NCI-H1417 (cell line): ENCODE data around the gene BAIAP3.
"Not testable (repeated sequence)": the region's sequence is repeated elsewhere in the genome, so short reads cannot be mapped to it uniquely, and the experiment has no call there.

Experiments used
- DNase-seq, 3 experiments: peaks; one replicate each; lab custom pipeline; 2025; lab: John Stamatoyannopoulos, UW

The BAIAP3 gene

DNA sequence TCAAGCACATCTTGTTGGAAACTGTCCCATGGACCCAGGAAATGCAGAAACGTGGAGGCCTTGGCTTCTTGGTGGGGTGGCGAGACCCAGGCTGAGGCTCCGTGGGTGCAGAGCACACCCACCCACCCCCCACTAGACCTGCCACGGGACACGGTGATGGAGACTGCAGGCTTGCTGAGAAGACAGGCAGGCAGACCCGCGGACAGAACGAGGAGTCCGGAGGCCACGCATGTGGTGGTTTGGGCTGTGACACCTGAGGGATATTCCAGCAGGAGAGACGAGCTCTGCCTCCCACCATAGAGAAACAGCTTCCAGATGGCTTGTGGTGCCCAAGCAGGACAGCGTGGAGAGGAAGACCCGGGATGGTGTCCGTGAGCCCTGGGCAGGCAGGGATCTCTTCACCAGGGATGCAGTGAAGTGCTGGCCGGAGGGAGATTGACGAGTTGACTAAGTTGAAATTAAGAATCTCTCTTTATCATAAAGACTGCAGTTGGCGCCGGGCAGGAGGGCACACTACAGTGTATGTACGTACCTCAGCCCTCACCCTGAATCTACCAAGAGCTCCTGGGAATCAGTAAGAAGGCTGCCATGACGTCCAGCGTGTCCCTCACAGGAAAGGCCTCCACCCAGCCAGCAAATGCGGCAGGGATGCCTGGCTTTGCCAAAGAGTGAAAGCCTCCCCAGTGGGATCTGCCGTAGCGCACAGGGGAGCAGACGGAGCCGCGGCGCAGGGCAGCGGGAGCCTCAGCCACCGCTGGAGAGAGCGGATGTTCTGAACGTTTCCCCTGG, 15.8 kb upstream of the BAIAP3 start:
- DNase-seq, result no peak

DNA sequence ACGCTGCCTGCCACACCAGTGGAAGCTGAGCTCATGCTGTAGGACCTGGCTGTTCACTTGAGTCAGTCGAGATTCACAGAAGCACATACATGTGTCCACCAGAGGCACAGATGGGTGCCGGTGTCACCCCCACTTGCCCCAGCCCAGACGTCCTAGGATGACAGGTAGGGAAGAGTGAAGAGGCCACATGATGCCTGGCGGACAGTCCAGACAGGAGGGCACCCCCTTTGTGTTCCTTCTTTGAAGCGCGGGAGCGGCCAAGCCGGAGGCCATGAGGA, 15.2 kb upstream of the BAIAP3 start:
- DNase-seq, result no peak

DNA sequence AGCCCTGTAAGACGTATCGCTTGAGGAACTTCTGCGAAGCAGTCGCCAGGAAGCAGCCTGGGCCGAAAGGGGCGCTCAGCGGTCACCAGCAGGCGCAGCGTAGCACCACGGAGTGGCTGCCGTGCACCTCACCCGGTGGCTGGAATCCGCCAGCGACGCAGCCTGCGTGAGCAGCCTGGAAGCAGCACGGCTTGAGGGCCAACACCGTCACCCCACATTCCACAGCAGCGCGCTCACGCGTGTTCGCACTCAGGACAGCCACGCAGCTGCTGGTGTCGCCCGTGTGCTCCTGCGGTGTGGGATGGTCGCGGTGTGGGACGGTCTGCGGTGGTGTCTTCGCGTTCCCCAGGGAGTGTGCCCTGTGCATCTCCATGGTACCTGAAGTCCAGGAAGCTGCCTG, 14.4 kb upstream of the BAIAP3 start:
- DNase-seq, result no peak

DNA sequence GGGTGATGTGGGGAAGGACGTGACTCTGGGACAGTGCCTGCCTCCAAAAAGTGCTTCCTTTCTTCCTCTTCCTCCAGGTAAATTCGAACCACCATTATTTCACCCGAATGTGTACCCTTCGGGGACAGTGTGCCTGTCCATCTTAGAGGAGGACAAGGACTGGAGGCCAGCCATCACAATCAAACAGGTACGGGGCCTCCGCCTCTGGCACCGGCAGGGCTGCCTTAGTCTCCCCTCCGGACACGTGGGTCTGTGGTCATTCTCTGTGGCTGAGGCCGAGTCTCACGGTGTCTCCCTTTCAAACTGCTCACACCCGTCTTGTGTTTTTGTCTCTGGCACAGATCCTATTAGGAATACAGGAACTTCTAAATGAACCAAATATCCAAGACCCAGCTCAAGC, 13.3 kb upstream of the BAIAP3 start:
- DNase-seq, result no peak

DNA sequence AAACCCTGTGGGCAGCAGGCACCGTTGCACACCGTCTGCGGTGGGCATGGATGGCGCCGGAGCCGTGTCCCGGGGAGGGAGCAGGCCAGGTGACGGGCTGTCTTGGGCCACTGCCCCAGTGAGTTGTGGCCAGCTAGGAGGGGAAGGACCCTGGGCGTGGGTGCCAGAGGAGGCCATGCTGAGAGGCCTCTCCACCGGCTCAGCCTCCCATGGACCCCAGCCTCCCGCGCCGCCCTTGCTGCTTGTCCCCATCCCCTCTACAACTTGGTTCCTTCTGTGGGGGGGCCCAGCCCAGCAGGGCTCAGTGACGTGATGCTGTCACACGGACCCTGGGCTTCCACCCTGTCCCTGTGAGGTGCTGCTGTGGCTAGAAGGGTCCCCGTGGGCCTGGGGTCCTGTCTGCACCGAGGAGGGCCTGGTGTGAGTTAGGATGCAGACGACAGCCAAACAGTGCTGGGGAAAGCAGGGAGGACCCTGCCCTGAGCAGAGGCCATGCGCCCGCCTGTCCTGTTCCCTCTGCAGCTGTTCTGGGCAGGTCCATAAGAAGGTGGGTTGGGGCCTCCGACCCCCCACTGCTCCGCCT, 12.7 kb upstream of the BAIAP3 start:
- DNase-seq, result no peak

DNA sequence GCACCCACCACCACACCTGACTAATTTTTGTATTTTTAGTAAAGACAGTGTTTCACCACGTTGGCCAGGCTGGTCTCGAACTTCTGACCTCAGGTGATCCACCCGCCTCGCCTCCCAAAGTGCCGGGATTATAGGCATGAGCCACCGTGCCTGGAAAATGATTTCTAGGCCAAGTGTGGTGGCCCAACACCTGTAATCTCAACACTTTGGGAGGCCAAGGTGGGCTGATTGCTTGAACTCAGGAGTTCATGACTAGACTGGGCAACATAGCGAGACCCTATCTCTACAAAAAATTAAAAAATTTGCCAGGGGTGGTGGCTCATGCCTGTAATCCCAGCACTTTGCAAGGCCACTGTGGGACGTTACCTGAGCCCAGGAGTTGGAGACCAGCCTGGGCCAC, 11.0 kb upstream of the BAIAP3 start:
- DNase-seq, result no peak

DNA sequence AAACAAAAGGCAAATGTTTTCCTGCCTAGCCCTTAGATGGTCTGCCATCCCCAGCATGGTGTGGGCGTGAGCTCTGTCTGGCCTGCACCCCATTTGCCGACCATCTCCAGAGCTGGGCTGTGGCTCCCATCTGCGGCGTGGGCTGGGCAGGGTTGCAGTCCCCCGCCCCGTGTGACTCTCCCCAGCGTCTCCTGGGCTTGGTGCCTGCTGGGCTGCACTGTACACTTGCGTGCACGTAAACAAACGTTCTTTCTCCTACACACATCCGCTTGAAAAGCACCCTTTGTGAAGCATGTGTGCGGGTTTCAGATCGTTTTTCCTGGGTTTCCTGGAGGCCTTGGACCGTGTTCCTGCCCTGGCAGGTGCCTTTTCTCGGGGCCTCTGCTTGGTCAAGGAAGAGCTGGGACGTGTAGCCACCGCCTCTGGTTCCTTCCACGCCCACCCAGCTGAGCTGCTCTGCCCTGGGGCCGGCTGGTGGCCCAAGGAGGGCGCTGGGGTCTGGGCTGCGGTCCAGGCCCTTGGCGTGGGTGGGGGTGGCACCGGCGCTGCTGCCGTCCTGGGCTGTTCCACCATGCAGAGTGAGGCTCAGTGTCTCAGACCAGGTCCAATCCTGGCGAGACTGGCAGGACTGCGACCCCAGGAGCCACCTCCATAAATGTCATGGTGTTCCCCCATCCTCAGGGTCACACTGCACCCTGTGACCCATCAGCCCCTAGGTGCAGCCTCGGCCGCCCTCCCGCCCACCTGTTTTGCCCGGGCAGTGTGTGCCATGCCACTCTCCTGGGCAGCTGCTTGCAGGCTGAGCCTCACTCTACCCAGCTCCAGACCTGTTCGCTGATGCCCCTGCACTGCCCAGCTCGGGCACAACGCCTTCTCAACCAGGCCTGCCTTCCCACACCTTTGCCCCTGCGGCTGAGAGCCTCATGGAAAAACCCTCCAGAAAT, 9.9 kb upstream of the BAIAP3 start:
- no peak for DNase-seq

DNA sequence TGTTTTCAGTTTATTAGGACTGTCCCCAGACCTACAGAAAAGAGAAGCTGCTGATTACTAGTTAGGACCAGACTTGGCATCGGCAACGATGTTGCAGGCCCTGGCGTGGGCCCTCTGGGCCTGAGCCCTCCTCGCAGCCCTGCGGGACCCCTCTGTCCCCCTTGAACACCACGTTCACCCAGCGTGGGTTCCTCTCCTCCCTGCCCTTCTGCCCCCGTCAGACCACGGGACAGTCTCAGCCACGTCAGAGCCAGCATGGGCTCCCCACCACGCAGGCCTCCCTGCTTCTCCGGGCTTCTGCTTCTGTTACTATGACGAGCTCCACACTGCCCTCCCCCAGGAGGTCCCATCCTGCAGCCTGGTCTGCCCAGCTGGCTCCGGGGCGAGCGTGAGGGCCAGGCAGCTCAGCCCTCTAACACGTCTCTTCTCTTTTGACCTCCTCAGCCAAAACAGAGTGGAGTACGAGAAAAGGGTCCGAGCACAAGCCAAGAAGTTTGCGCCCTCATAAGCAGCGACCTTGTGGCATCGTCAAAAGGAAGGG, 9.1 kb upstream of the BAIAP3 start:
- DNase-seq, result no peak

DNA sequence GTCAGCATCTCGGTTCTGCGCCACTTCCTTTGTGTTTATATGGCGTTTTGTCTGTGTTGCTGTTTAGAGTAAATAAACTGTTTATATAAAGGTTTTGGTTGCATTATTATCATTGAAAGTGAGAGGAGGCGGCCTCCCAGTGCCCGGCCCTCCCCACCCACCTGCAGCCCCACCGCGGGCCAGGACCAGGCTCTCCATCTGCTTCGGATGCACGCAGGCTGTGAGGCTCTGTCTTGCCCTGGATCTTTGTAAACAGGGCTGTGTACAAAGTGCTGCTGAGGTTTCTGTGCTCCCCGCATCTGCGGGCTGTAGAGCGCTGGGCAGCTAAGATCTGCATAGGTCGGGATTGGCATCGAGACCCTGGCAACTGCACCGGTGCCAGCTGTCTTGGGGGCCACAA, 8.2 kb upstream of the BAIAP3 start:
- no peak for DNase-seq

DNA sequence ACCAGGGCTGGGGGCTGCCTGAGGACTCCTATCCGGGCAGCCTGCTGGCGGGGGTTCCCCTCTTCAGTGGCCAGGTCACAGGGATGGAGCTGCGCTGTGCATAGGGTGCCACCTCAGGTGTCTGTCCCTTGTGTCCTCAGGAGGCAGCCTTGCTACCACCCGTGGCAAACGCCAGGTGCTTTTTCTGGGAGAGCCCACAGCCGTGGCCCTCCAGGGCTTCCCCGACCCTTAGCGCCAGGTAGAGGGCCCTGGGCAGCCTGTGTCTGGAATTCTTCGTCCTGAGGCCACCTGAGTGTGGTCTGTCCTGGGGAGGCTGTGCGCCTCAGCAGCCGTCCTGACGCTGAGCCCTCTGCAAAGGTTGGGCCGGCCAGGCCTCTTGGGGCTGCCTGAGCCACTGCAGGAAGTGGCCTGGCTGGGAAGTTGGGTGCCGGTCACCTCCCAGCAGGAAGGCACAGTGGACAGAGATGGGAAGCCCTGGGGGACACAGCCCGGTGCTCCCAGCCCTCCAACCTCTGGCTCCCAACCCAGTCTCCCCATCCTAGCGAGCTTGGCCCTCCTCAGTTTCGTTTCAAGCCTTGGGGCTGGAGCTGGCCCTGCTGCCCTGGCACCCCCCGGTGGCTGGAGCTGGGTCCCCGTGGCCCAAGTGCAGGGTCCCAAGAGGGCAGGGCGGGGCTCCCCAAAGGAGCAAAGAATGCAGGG, 7.6 kb upstream of the BAIAP3 start:
- no peak for DNase-seq

DNA sequence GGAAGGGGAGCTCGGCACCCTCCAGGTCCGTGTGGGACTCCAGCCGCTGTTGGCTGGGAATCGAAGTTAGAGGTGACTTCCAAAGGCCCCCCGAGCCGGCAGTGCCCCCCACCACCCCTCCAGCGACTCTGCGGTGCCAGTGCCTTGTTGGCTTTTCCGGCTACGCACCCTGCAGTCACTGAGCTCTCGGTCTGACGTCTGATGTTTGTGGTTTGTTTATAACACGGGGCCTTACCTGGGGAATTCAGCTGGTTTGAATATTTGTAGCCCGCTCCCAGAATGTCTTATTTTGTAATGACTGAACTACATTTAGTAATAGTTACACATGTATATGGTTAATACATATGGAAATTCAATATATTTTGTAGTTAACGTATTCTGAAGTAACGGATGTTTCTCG, 7.1 kb upstream of the BAIAP3 start:
- no peak for DNase-seq

DNA sequence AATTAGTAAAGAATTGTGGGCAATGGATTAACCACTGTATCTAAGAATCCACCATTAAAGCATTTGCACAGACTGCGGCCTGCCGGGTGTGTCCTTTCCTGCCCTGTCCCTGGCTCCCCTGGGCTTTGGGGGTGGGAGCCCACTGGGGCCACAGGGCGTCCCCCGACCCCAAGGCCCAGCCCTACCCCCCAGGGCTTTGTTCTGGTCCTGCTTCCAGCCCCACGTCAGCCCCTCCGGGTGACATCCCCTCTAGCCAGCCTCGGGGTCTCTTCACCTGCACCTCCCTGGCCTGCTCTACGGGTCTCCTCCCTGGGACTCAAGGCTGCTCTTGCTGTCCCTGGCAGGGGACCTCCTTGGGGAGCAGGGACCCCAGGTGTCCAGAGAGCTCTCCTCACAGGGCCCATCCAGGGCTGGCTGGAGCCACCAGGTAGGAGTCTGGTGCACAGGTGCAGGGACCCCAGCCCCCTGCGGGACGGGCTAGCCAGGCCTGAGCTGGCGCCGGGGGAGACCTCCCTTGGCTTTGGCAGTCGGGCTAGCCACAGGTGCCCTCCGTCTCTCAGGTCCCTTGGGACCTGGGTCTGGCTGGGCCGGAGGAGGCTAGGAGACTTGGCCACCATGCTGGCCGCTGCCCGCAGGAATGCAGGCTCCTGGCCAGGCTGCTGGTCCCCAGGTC, 6.4 kb upstream of the BAIAP3 start:
- no peak for DNase-seq

DNA sequence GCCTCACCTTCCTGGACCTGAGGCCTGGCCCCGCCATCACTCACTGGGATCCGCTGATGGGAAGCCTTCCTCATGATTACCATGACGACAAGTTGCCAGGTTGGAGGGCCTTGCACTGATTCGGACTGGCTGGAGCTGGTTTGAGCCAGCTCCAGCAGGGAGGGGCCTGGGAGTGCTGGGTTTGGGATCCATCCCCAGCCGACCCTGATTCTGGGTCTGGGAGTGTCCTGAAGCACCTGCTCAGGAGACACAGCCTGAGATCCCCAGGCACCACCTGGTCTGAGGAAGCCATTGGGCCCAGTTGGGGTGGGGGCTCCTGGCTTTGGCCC, 5.9 kb upstream of the BAIAP3 start:
- DNase-seq, result peak in 1 of 3 experiments; percentile 59

DNA sequence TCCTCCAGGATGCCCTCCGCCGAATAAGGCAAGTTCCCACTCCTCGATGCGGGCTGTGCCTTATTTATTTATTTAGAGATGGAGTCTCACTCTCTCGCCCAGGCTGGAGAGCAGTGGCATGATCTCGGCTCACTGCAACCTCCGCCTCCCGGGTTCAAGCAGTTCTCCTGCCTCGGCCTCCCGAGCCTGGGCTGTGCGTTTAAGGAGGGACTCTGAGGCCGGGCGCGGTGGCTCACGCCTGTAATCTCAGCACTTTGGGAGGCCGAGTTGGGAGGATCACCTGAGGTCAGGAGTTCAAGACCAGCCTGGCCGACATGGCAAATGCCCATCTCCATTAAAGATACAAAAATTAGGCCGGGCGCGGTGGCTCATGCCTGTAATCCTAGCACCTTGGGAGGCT, 5.3 kb upstream of the BAIAP3 start:
- DNase-seq, result not testable (repeated sequence)

DNA sequence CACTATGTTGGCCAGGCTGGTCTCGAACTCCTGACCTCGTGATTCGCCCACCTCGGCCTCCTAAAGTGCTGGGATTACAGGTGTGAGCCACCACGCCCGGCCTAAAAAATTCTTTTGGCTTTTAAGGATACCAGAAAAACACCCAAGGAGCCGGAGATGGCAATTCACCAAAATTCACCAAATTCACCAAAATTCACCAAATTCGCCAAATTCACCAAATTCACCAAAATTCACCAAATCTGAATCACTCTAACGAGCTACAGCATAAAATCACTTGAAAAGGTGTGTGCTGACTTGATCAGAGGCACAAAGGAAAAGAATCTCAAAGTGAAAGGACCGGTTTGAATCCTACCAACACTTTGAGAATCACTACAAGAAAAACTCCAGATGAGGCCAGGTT, 4.5 kb upstream of the BAIAP3 start:
- not testable (repeated sequence) for DNase-seq

DNA sequence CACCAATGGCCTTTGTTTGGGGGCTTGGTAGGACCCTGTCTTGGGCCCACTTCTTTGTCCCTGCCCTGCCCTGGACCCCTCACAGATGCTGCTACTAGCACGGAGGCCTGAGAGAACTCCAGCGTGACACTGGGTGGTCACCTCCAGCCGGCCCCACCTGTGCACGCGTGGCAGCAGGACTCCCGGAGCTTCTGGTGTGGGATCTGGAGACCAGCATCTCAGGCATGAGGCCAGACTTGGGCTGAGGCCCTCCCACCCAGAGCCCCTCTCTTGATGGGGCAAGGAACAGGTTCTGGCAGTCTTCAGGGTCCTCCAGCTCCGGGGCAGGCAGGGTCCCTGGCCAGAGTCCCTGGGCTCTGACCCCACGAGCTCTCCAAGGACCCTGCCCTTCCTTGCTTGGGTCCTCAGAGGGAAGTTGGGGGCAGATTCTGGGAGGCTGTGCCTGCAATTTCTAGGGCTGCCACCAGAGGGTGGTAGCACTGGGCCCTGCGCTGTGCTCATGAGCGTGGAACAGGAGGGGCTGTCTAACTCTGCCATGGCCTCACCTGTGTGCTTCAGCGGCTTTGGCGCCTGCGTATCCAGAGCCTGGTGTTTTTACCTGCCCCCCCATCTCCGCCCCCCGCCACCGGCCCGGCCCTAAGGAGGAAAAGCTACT, 3.1 kb upstream of the BAIAP3 start:
- peak in 1 of 3 experiments; percentile 47 for DNase-seq

DNA sequence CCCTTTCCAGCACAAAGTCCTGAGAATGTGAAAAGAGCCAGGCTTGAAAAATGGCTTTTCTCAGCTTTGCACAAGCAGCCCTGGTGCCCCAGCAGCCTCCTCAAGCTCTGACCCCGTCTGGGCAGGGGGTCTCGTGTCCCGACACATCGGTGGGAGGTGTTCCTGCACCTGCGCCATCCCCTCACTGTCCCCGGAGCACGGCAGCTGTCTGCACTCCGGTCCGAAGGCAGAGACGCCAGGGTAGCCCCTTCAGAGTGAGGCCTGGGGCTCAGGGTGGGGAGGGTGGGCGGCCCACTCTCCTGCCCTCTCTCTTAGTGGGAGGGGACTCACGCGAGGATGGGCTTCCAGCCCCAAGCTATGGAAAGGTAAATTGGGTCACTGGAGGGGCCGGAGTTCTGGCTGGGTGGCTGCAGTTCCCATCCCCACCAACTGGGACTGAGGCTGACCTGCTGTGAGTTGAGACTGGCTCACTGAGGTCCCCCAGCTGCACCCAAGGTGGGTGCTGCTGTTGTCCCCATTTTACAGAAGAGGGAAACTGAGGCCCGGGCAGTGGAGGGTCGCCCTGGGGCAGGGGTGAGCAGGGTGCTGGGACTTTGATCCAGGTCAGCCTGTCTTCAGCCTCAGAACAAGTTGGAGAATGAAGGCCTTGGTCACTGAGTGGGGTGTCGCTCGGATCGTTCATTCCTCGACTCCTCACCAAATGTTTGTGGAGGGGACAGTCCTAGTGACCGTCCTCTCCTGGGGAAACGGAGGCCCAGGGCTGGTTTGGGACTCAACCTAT, 2.3 kb upstream of the BAIAP3 start:
- DNase-seq, result no peak

DNA sequence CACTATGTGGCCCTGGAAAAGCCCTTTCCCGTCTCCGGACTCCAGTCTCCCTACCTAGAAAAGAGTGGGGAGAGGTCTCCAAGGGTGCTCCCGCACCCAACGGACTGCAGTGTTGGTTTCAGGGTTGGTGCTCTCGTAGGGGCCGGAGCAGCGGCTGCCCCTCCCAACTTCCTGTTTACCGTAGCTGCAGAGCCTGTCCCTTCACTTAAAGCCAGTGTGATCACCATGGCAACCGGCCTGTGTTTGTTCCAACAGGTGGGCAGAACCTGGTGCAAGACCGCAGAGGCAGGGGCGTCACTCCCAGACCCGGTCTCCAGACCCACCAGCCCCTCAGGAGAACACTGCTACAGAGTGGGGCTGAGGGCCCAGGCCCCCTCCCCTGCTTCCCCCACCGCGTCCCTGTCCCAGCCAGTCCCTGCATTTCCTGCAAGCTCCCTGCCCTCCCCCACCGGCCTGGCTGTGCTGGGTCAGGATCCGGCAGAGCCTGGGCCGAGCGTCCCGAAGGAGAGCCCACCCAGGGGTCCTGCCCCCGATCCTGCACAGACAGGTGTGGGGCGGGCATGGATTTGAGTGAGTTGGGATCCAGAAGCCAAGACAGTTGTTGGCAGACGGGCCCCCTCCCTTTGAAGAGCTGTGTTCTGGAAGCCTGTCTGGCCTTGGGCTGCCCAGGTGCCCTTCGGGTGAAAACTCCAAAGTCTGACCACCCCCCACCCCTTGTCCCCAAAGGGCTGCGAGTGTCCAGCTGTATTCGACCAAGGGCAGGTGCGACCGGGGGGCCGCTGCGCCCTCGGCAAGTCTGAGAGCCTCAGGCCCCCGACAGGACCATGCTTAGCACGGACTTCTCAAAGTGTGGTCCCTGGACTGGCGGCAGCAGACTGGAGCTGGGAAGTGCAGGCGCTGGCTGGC, 1.5 kb upstream of the BAIAP3 start:
- DNase-seq, result peak; percentile 62 to 91 (median 76)

DNA sequence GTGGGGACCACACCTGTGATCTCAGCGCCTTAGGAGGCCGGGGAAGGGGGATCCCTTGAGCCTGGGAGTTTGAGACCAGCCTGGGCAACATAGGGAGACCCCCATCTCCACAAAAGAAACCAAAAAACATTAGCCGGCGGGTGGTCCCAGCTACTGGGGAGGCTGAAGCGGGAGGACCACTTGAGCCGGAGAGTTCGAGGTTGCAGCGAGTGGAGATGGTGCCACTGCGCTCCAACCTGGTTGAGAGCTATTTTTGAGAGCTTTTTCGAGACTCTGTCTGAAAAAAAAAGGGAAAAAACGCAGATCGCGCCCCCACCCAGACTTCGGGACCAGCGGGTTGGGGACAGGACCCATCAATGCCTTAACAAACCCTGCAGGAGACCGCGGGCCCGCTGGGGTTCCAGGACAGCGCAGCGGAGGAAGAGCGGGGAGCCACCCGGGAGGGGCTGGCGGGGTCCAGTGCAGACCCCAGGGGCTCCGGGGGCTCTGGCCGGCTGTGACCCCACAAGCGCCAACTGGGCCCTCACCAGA, 762 bp upstream of the BAIAP3 start:
- DNase-seq, result peak in 1 of 3 experiments; percentile 50
